IMR-90 (cell line): Measurements from ENCODE around the gene KDM2A. TPM values are rescaled to one million over a fixed set of nuclear protein-coding genes. Genes with fewer than 3 reads are reported as not detected.

ENCODE experiments used
- ATAC-seq: fragments of 200-7000 bp; cut with Tn5 transposase; 2 replicates; pipeline ENCODE4 v1.9.1; 2020; ENCODE audit warnings: low read depth, mild to moderate bottlenecking, moderate library complexity
- BruUV-seq: library from RNA; stranded (reverse); fragments of 400-500 nt; replicated peaks from 2 replicates; lab custom pipeline; 2021; lab: Mats Ljungman, UMichigan
- CTCF ChIA-PET: fragments of 300-600 bp; formaldehyde crosslinking; extraction: SDS; loops from one replicate; lab custom pipeline; 2021; ENCODE audit warnings: antibody characterized with exemption; lab: Yijun Ruan, JAX
- POLR2A ChIA-PET: fragments of 300-600 bp; sonication (Branson Sonifier 250); formaldehyde crosslinking; loops from one replicate; lab custom pipeline; 2022; ENCODE audit warnings: antibody characterized with exemption; ENCODE audit not compliant: unreplicated experiment; lab: Charles Lee
- DNase-seq: peaks from one replicate; pipeline ENCODE4 v3.0.0; 2013
- H2AFZ ChIP-seq: replicated peaks from 2 replicates; pipeline ENCODE3; 2013; ENCODE audit warnings: low read length, mild to moderate bottlenecking; ENCODE audit not compliant: poor library complexity
- H2AK5ac ChIP-seq: 2 replicates; pipeline ENCODE4 v1.6.1; 2013; ENCODE audit warnings: low read depth, low read length, inconsistent platforms
- H2AK9ac ChIP-seq: replicated peaks from 2 replicates; pipeline ENCODE3; 2013; ENCODE audit warnings: mild to moderate bottlenecking, low read depth, low read length, moderate library complexity; ENCODE audit not compliant: poor library complexity
- H2BK120ac ChIP-seq: 2 replicates; pipeline ENCODE4 v1.6.1; 2013; ENCODE audit warnings: low read depth, low read length, inconsistent platforms
- H2BK15ac ChIP-seq: 3 replicates; pipeline ENCODE4 v1.6.1; 2013; ENCODE audit warnings: low read depth, low read length, inconsistent platforms
- H2BK20ac ChIP-seq: 2 replicates; pipeline ENCODE4 v1.6.1; 2013; ENCODE audit warnings: low read depth, mild to moderate bottlenecking, inconsistent platforms, low read length, moderate library complexity
- H2BK5ac ChIP-seq: 2 replicates; pipeline ENCODE4 v1.6.1; 2013; ENCODE audit warnings: mild to moderate bottlenecking, low read depth, low read length, inconsistent platforms; ENCODE audit not compliant: poor library complexity, severe bottlenecking
- H3K14ac ChIP-seq: replicated peaks from 2 replicates; pipeline ENCODE4 v1.6.1; 2013; ENCODE audit warnings: low read depth, low read length, inconsistent platforms
- H3K18ac ChIP-seq: 2 replicates; pipeline ENCODE4 v1.6.1; 2013; ENCODE audit warnings: low read depth, low read length, control low read depth
- H3K23ac ChIP-seq: 2 replicates; pipeline ENCODE4 v1.6.1; 2013; ENCODE audit warnings: low read depth, low read length, inconsistent platforms
- H3K27ac ChIP-seq: 2 replicates; pipeline ENCODE4 v1.5.1; 2013; ENCODE audit warnings: mild to moderate bottlenecking, control low read depth, low read length; ENCODE audit not compliant: insufficient read depth
- H3K27me3 ChIP-seq: 2 replicates; pipeline ENCODE4 v1.6.1; 2013; ENCODE audit warnings: low read length; ENCODE audit not compliant: control insufficient read depth, insufficient read depth
- H3K36me3 ChIP-seq: 2 replicates; pipeline ENCODE4 v1.6.1; 2013; ENCODE audit warnings: low read length, mixed read lengths; ENCODE audit not compliant: control insufficient read depth, insufficient read depth
- H3K4ac ChIP-seq: 2 replicates; pipeline ENCODE4 v1.6.1; 2013; ENCODE audit warnings: low read depth, low read length, inconsistent platforms
- H3K4me1 ChIP-seq: 2 replicates; pipeline ENCODE4 v1.6.1; 2013; ENCODE audit warnings: low read length, mixed read lengths; ENCODE audit not compliant: control insufficient read depth, insufficient read depth
- H3K4me2 ChIP-seq: 2 replicates; pipeline ENCODE4 v1.6.1; 2013; ENCODE audit warnings: low read depth, mild to moderate bottlenecking, control low read depth, low read length, moderate library complexity
- H3K4me3 ChIP-seq: 2 replicates; pipeline ENCODE4 v1.5.1; 2013; ENCODE audit warnings: low read depth, mild to moderate bottlenecking, control low read depth, low read length, moderate library complexity; ENCODE audit not compliant: insufficient read depth
- H3K56ac ChIP-seq: 2 replicates; pipeline ENCODE4 v1.6.1; 2013; ENCODE audit warnings: low read length, inconsistent platforms; ENCODE audit not compliant: insufficient read depth; ENCODE audit errors: extremely low read depth
- H3K79me1 ChIP-seq, 2 experiments: 2 replicates each; pipeline ENCODE4 v1.6.1; 2013; ENCODE audit warnings: low read length in 2 of 2, inconsistent platforms in 1 of 2, low read depth in 1 of 2
- H3K9ac ChIP-seq: 2 replicates; pipeline ENCODE4 v1.6.1; 2013; ENCODE audit warnings: low read depth, low read length, control low read depth
- H3K9me1 ChIP-seq: 2 replicates; pipeline ENCODE4 v1.6.1; 2013; ENCODE audit warnings: low read length, inconsistent platforms; ENCODE audit not compliant: insufficient read depth
- H3K9me3 ChIP-seq: 2 replicates; pipeline ENCODE4 v1.6.1; 2013; ENCODE audit warnings: low read length; ENCODE audit not compliant: control insufficient read depth, insufficient read depth
- H4K20me1 ChIP-seq: 2 replicates; pipeline ENCODE4 v1.6.1; 2013; ENCODE audit warnings: low read length, inconsistent platforms; ENCODE audit not compliant: insufficient read depth
- H4K5ac ChIP-seq: 2 replicates; pipeline ENCODE4 v1.6.1; 2013; ENCODE audit warnings: mild to moderate bottlenecking, low read depth, low read length, control low read depth
- H4K8ac ChIP-seq, 2 experiments: 2 replicates each; pipeline ENCODE4 v1.6.1; 2013; ENCODE audit warnings: low read depth in 2 of 2, low read length in 2 of 2, control low read depth in 1 of 2, inconsistent platforms in 1 of 2
- H4K91ac ChIP-seq: 2 replicates; pipeline ENCODE4 v1.6.1; 2013; ENCODE audit warnings: low read depth, low read length, inconsistent platforms; ENCODE audit not compliant: insufficient read depth
- CHD1 ChIP-seq: IDR thresholded peaks from 2 replicates; pipeline ENCODE4 v1.6.1; 2012; ENCODE audit warnings: low read depth, low read length, improper control_type of control experiment
- CTCF ChIP-seq: conservative IDR thresholded peaks from 2 replicates; pipeline ENCODE4 v1.5.1; 2012; ENCODE audit warnings: mild to moderate bottlenecking, low read depth, low read length, improper control_type of control experiment
- ELK1 ChIP-seq: fragments of 150-350 bp; IDR thresholded peaks from 2 replicates; pipeline ENCODE4 v1.6.1; 2016; ENCODE audit warnings: low read depth, mild to moderate bottlenecking, low read length, moderate library complexity, borderline replicate concordance
- FOS ChIP-seq: fragments of 150-350 bp; IDR thresholded peaks from 2 replicates; pipeline ENCODE4 v1.6.1; 2016; ENCODE audit warnings: low read depth, low read length
- MAFK ChIP-seq: IDR thresholded peaks from 2 replicates; pipeline ENCODE4 v1.6.1; 2012; ENCODE audit warnings: low read depth, low read length, improper control_type of control experiment
- MAZ ChIP-seq: IDR thresholded peaks from 2 replicates; pipeline ENCODE4 v1.6.1; 2012; ENCODE audit warnings: low read depth, mild to moderate bottlenecking, low read length, improper control_type of control experiment, moderate library complexity, borderline replicate concordance
- MXI1 ChIP-seq: IDR thresholded peaks from 2 replicates; pipeline ENCODE4 v1.6.1; 2012; ENCODE audit warnings: low read depth, mild to moderate bottlenecking, low read length, moderate library complexity, borderline replicate concordance
- RFX5 ChIP-seq: IDR thresholded peaks from 2 replicates; pipeline ENCODE4 v1.8.0; 2012; ENCODE audit warnings: low read depth, mild to moderate bottlenecking, low read length, moderate library complexity
- WGBS, 2 experiments: methylation state at CpG; one replicate each; pipeline versions ENCODE4 v1.1.5 to v1.1.7; 2013; ENCODE audit warnings: missing lambda C conversion rate in 2 of 2; ENCODE audit not compliant: insufficient read length in 1 of 2; ENCODE audit errors: extremely low coverage in 2 of 2; 5-methylcytosine and 5-hydroxymethylcytosine counted together
- dilution Hi-C: fragments of 300-500 bp; cut with HindIII; formaldehyde crosslinking; loops from one replicate; pipeline ENCODE4 v1.14.3; 2018; ENCODE audit warnings: low sequenced_read_pairs; ENCODE audit not compliant: unreplicated experiment
- in situ Hi-C: fragments of 300-500 bp; cut with MboI; formaldehyde crosslinking; loops from 3 replicates; pipeline ENCODE4 v1.14.3; 2019; ENCODE audit warnings: low sequenced_read_pairs, inconsistent platforms, mixed read lengths
- intact Hi-C: fragments of 100-400 bp; cut with micrococcal nuclease; formaldehyde crosslinking; loops from 2 replicates; pipeline ENCODE4 v1.10.0; 2022
- polyA plus RNA-seq, 3 experiments: library from polyadenylated mRNA; depleted of rRNA; stranded (reverse); fragments of >200 nt; gene quantifications; 2 replicates each; pipeline ENCODE4 v1.2.3, GENCODE V29; 2012; ENCODE audit warnings: low replicate concordance in 1 of 3
- total RNA-seq: library from RNA; depleted of rRNA; stranded (reverse); fragments of >200 nt; gene quantifications from 2 replicates; pipeline ENCODE4 v1.2.3, GENCODE V29; 2012
- TF ChIP-seq, protein P1 (sequence below): fragments of 150-350 bp; IDR thresholded peaks from 2 replicates; pipeline ENCODE4 v1.6.1; 2017; ENCODE audit warnings: mild to moderate bottlenecking, antibody characterized with exemption, low read length, low read depth

Gene KDM2A
- total and polyA plus RNA-seq, 2 of the 4 experiments (the other 2 are of a cell fraction), result 26.7 to 42.6 TPM

DNA sequence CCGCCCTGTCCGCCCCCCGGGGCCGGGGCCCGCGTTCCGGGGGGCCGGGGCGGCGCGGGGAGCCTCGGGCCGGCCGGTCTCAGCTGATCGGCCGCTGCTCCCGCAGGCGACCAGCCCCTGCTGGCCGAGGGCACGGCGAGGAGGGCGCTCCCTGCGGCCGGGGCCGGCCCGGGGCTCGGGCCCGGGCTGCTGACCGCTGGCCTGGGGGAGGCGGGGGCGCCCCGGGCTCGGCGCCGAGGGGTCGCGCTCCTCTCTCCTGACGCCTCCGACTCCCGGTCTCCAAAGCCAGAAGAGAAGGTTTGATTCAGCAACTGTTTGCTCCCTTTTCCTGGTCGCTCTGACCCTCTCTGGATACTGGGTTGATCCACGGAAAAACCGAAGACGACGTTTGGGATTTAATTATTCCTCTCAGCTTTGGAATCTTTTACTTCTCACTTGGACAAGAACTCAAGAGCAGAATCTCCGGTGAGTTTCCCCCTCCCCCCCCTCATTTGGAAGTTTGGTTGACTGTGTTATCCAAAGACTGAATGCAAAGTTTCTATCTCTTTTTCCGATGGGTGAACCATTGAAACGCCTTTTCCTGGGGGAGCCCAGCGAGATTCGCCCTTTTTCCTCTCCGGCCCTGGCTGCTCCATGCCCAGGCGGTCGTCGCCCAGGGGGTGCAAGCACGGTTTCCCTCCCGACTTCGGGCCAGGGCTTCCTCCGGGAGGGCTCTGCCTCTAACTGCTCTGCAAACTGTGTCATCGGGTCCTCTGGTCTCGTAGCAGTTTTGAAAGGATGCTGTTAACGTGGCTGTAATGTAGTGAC, 725 bp downstream of the KDM2A start:
- peaks cover 0 to 14% of the 10 kb centered on the region in 2 experiments; a peak in 1 of 4 replicates for H3K79me1 ChIP-seq
- H2AFZ ChIP-seq, result peak overlapping the region; percentile 95
- peak overlapping the region; percentile 100 for H2AK9ac ChIP-seq
- peak overlapping the region; percentile 97; the same call in 1 of the 2 replicates for H3K56ac ChIP-seq
- intact Hi-C loops, result loop anchor here (2.0 kb wide), 2 partner anchors 59 to 119 kb away; no protein-coding TSS in a partner anchor
- peak; percentile 21 for ATAC-seq
- peak overlapping the region; percentile 96 for H3K9ac ChIP-seq
- no TSS peak for BruUV-seq
- peak overlapping the region; percentile 90 for H3K14ac ChIP-seq
- H3K9me1 ChIP-seq, result no peaks in the 10 kb centered on the region; the same call in 1 of the 2 replicates
- no peak overlapping the region for H2BK20ac ChIP-seq
- H2BK15ac ChIP-seq, result no peak overlapping the region
- H3K27me3 ChIP-seq, result no peaks in the 10 kb centered on the region
- H3K4me1 ChIP-seq, result peaks cover 8% of the 10 kb centered on the region
- H3K23ac ChIP-seq, result peak overlapping the region; percentile 99
- peak overlapping the region; percentile 8 to 56; a peak in 1 of 4 replicates for H4K8ac ChIP-seq
- no peaks in the 10 kb centered on the region for H3K9me3 ChIP-seq
- peak overlapping the region; percentile 87 for H3K4ac ChIP-seq
- peaks cover 5% of the 10 kb centered on the region for H3K36me3 ChIP-seq
- 0% methylated on average over 30 of the region's 61 CpGs; no CpG with 5 or more reads in 1 of the 2 experiments for WGBS, 2 experiments
- peak overlapping the region; percentile 66 for H2BK5ac ChIP-seq
- H4K5ac ChIP-seq, result peak overlapping the region; percentile 45; the same call in 1 of the 2 replicates
- H4K91ac ChIP-seq, result peak overlapping the region; percentile 49; the same call in 1 of the 2 replicates
- TF ChIP-seq RFX5 (no peak), FOS (no peak), MAZ (no peak; the same call in 1 of the 2 replicates), CTCF (peak; percentile 29; the same call in 1 of the 2 replicates), ELK1 (no peak), MAFK (no peak), MXI1 (0 out of 2 replicates have a peak, but pooled peaks have one; percentile 22), CHD1 (peak; percentile 47; the same call in 1 of the 2 replicates)
- TF ChIP-seq, protein P1, sequence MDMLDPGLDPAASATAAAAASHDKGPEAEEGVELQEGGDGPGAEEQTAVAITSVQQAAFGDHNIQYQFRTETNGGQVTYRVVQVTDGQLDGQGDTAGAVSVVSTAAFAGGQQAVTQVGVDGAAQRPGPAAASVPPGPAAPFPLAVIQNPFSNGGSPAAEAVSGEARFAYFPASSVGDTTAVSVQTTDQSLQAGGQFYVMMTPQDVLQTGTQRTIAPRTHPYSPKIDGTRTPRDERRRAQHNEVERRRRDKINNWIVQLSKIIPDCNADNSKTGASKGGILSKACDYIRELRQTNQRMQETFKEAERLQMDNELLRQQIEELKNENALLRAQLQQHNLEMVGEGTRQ, result no peak
- peak overlapping the region; percentile 99 for H3K4me3 ChIP-seq
- H3K18ac ChIP-seq, result peak overlapping the region; percentile 58
- peaks cover 40% of the 10 kb centered on the region for H4K20me1 ChIP-seq
- POLR2A ChIA-PET, result interaction anchor here (0.6 kb wide), 1 partner anchor 28 kb away, joined by 4 read pairs; no protein-coding TSS in a partner anchor
- CTCF ChIA-PET, result no interaction called here
- in situ Hi-C loops, result no loop called here
- H2AK5ac ChIP-seq, result no peak overlapping the region
- peak overlapping the region; percentile 28; the same call in 1 of the 2 replicates for H2BK120ac ChIP-seq
- peak overlapping the region; percentile 92 for H3K27ac ChIP-seq
- peak overlapping the region; percentile 71 for H3K4me2 ChIP-seq
- no peak for DNase-seq
- dilution Hi-C loops, result no loop called here
